Stimulated activated CD8-positive, alpha-beta memory T cell treated with anti-CD3 and anti-CD28 coated beads, Interleukin-7, amount 100 ng/mL, for 1 hour (primary cell): ENCODE data around the gene GRPEL2.

Experiments used
- DNase-seq, 2 donors: peaks; one replicate each; pipeline ENCODE4 v3.0.0-alpha.2; 2020; ENCODE audit warnings: low read depth in 2 of 2

The GRPEL2 gene

DNA sequence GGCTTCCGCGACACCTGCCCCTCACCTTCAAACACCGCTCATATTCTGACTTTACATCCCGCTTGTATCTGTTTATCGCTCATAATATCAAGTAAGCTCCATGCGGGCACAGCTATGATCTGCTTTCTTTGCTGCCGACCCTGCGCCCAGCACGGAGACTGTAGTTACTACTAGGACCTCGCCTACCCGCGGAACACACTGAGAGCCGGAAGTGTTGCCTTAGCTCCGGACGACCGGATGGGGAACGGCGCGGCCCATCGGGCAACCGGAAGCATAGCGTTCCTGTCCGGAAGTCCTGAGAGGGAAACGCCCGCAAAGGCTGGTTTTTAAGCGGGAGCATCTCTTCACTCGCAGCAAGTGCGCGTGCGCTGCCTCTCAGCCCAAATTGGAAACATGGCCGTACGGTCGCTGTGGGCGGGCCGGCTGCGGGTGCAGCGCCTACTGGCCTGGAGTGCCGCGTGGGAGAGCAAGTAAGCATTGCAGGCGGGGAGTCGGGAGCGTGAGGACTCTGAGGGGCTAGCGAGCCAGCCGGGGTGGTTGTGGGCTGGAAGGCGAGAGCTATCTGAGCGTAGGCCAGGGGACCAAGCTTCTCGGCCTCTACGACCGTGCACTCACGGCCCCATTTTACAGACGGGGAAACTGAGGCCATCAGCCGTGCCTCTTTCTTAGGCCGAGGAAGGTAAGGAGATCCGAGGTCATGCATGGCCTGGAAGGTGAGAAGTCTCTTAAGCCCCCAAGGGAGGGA lies at the start of gene GRPEL2:
TSS of gene GRPEL2 (plus strand) at position 353 of the 745 bp plus-strand sequence. CDS start at position 394, 41 bp downstream.
- DNase-seq = peak; percentile 61 to 71

GRCh38 chr5:149297340-149298025 lies 47.8 kb upstream of the GRPEL2 start:
- no peak for DNase-seq

DNA sequence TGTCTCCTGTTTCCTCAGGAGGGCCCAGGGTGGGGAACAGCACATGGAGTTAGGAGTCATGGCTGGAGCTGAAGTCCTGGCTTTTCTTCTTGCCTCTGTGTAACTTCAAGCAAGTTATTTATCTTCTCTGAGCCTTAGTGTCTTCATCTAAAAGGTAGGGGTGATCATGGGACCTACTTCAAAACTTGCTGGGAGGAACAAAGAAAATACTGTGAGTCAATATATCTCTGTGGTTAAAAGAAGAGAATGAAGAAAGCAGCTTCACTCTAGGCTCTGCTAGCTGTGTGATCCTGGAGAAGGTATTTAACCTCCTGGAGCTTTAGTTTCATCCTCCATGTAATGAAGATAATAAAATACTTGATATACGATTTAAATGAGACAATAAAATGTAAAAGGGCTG lies 47.1 kb upstream of the GRPEL2 start:
- no peak for DNase-seq

- no peak for DNase-seq
These were observed 46.4 kb upstream of the GRPEL2 start for GRCh38 chr5:149298842-149299404.

DNA sequence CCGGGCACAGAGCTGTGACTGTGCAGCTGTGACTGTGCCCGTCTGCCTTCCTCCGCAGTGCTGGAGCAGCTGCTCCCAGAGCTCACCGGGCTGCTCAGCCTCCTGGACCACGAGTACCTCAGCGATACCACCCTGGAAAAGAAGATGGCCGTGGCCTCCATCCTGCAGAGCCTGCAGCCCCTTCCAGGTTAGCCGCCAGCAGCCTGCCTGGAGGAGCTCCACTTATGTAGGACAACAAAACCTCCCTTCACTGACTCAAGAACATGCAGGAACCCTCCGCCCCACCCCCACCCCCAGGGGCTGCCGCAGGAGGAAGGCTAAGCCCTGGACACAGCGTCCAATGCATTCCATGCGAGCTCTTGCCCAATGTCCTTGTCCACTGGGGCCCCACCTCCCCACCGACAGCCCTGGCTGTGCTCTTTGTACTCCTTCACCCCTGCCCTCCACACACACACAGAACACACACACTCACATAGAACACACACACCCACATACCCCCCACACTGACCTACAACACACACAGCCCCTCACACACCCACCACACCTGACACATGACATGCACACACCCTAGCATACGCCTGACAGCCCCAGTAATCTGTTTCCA lies 45.7 kb upstream of the GRPEL2 start:
- DNase-seq = no peak

- DNase-seq = no peak
These were observed 44.9 kb upstream of the GRPEL2 start for GRCh38 chr5:149300441-149300840.

DNA sequence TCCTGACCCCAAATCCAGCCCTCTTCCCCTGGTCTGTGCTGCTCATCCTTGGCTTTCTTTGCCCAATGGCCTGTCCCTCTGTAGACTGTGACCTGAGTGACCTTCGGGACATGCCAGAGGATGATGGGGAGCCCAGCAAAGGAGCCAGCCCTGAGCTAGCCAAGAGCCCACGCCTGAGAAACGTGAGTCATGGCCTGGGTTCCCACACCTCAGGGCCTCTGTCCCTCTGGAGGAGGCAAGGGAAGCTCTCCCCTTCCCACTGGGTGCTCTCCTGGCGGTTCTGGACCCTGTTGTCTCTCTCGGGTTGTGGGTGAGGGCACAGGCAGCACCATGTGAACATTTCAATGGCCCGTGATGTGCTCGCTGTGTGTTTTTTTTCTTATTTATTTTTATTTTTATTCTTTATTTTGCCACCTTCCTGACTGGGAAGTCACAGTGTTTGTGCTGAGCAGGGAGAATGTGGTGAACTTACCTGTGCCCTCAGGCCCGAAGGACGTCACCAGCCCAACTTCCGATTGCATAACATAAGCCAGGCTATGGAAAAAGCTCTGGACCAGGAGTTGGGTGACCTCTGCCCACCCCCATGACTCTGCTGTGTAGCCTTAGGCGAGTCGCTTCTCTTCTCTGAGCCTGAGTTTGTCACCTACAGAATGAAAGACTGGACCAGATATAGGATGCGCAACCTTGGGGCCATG lies 44.1 kb upstream of the GRPEL2 start:
- no peak for DNase-seq

DNA sequence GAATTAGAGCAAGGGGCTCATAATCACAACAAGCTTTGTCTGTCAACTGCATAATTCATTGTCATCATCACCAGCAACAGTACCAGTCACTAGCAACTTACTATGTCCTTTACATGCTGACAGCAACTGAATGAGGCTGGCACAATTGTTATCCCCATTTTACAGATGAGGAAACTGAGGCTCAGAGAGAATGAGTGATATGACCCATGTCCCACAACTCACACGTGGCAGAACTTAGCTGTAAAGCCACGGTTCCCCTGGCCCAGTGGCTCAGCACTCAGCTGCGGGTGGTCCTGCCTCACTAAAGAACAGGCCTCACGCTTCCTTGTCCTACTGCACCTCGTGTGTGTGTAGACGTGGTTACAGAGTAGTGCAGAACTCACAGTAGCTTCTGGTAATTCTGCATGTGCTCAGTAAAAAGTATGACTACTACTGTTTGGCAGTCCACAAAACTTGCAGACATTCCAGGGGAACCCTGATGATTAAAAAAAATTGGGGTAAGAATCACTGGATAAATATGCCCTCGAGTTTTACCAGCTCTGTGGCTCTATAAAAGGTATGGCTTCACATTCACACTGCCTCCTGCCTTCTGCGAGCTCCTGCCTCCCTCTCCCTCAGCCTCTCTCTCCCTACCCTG lies 43.4 kb upstream of the GRPEL2 start:
- DNase-seq = no peak

GRCh38 chr5:149302641-149303040 lies 42.7 kb upstream of the GRPEL2 start:
- no peak for DNase-seq

- no peak for DNase-seq
These were observed 42.1 kb upstream of the GRPEL2 start for GRCh38 chr5:149303210-149303609.

- no peak for DNase-seq
These were observed 40.9 kb upstream of the GRPEL2 start for GRCh38 chr5:149304195-149305078.

DNA sequence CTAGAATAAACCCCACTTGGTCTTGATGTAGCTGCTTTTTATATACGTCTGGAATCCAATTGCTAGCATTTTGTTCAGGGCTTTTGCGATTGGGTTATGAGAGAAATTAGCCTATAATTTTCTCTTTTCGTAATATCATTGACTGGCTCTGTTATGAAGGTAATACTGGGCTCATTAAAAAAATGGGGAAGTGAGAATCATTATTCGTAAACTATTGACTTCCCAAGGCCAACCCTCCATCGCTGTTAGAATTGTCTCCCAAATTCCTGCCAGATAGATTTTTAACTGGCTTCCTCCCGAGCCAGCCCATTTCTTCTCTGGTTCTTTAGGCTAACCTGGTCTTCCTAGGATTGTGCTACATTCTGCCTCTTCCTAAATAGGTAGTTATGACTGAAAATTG lies 35.9 kb upstream of the GRPEL2 start:
- DNase-seq = no peak

- DNase-seq = no peak
These were observed 34.8 kb upstream of the GRPEL2 start for GRCh38 chr5:149310488-149310887.

GRCh38 chr5:149310947-149311658 lies 34.2 kb upstream of the GRPEL2 start:
- DNase-seq = no peak

- DNase-seq = no peak
These were observed 32.0 kb upstream of the GRPEL2 start for GRCh38 chr5:149313151-149313841.

- no peak for DNase-seq
These were observed 30.7 kb upstream of the GRPEL2 start for GRCh38 chr5:149314571-149315111.

DNA sequence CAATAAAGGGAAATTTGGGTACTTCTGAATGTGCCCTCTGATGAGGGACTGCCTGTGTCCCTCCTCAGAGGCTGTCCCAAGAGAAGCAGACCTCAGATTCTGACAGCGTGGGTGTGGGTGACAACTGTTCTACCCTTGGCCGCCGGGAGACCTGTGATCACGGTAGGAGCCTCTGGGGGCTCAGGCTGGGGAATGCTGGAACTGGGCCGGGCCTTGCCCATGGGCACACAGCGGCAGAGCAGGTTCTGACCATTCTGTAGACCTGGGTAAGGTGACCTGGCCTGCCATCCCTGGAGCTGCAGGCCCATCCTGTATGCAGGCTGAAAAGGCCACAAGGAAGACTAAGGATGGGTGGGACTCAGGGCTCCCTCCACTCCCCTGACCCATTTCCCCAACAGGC lies 29.5 kb upstream of the GRPEL2 start:
- no peak for DNase-seq

DNA sequence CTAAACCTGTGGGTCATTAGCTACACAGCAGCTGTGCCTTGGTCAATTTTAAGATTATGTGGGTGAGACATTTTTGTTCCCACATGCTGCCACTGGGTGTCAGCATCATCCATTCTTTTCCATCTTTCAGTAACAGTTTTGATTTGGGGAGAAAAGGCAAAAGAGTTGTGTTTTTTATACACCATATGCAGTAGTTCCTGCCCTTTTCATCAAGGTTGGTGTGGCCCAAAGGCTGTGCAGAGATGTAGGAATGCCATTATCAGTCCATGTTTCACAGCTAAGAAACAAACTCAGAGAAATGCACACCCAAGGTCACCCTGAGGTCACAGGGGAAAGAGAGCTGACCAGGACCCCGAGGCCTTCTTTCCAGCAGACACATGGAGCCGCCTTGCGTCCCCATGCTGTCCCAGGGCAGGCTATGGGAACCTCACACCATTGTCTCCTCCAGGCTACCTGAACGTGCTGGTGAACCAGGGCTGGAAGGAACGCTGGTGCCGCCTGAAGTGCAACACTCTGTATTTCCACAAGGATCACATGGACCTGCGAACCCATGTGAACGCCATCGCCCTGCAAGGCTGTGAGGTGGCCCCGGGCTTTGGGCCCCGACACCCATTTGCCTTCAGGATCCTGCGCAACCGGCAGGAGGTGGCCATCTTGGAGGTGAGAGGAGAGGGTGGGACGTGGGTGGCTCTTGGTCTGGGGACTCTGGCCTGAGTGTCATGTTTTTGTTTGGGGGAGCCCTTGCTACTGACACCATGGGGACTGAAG lies 27.8 kb upstream of the GRPEL2 start:
- DNase-seq = peak in 1 of 2 donors; percentile 7
